ENCODE measurements around the gene POTEH. TPM values are rescaled to one million over a fixed set of nuclear protein-coding genes. Genes with fewer than 3 reads are reported as not detected.
"Not testable (repeated sequence)": the region's sequence is repeated elsewhere in the genome, so short reads cannot be mapped to it uniquely, and the experiment has no call there.

The POTEH gene
- total RNA-seq (2012; rRNA removed) = not detected in 2 replicates
- polyA plus RNA-seq (2012; rRNA removed) = not detected in 2 replicates
- polyA plus RNA-seq (2012; cell fraction: cytosol; rRNA removed) = not detected in 2 replicates
- polyA plus RNA-seq (2012; cell fraction: nucleus; rRNA removed; ENCODE audit: low replicate concordance) = not detected in 2 replicates
- Bru-seq, nascent RNA = not detected
- not detected for BruChase-seq, experiment 1, labeled RNA remaining after a 6-hour chase
- not detected for BruChase-seq, experiment 2, labeled RNA remaining after a 2-hour chase
- long read RNA-seq = 0 reads

DNA sequence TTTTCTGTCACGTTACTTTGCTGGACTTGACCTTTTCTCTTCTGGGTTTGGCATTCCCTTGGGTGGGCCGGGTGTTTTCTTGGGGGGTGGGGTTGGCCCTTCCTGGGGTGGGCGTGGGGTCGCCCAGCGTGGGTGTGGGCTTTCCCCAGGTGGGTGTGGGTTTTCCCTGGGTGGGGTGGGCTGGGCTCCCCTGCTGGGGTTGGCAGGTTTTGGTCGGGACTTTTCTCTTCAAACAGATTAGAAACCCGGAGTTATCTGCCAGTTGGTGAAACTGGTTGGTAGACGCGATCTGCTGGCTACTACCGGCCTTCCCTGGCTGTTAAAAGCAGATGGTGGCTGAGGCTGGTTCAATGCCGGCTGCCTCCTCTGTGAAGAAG lies at the start of gene POTEH:
POTEH (plus strand) TSS at position 278 of the 377 bp plus-strand sequence; CDS start at position 330, 52 bp downstream.
- H3K79me1 ChIP-seq (ENCODE audit: low read depth in 1 of 2, low read length in 2 of 2); H2BK20ac ChIP-seq (ENCODE audit: low read depth, low read length); H3K27ac ChIP-seq (ENCODE audit: insufficient read depth, low read length); H3K36me3 ChIP-seq (ENCODE audit: control insufficient read depth, insufficient read depth, low read length); H3K4me3 ChIP-seq (ENCODE audit: insufficient read depth, low read depth, low read length); BruUV-seq (replicated peaks); H3K18ac ChIP-seq (ENCODE audit: low read depth, low read length); H3K9ac ChIP-seq (ENCODE audit: low read depth, low read length); H3K23ac ChIP-seq (ENCODE audit: low read depth, low read length); H3K4me1 ChIP-seq (ENCODE audit: control insufficient read depth, insufficient read depth, low read length); POLR2A ChIA-PET (ENCODE audit: unreplicated experiment); H4K91ac ChIP-seq (ENCODE audit: insufficient read depth, low read depth, low read length); H3K56ac ChIP-seq (ENCODE audit: extremely low read depth, insufficient read depth, low read length); in situ Hi-C loops (cut with MboI; ENCODE audit: low sequenced_read_pairs); H4K5ac ChIP-seq (ENCODE audit: low read depth, low read length); DNase-seq; H3K4me2 ChIP-seq (ENCODE audit: low read depth, low read length); H3K14ac ChIP-seq (replicated peaks; ENCODE audit: low read depth, low read length); H3K4ac ChIP-seq (ENCODE audit: low read depth, low read length); H3K27me3 ChIP-seq (ENCODE audit: control insufficient read depth, insufficient read depth, low read length); H3K9me1 ChIP-seq (ENCODE audit: insufficient read depth, low read length); H4K8ac ChIP-seq (ENCODE audit: low read depth in 2 of 2, low read length in 2 of 2); dilution Hi-C loops (cut with HindIII; ENCODE audit: low sequenced_read_pairs, unreplicated experiment); H2BK5ac ChIP-seq (ENCODE audit: low read depth, low read length, poor library complexity, severe bottlenecking); CTCF ChIA-PET; H2AFZ ChIP-seq (replicated peaks; ENCODE audit: low read length, poor library complexity); ATAC-seq (ENCODE audit: low read depth); H2AK5ac ChIP-seq (ENCODE audit: low read depth, low read length); intact Hi-C loops (cut with micrococcal nuclease); H2BK120ac ChIP-seq (ENCODE audit: low read depth, low read length); H2AK9ac ChIP-seq (replicated peaks; ENCODE audit: low read depth, low read length, poor library complexity); H2BK15ac ChIP-seq (ENCODE audit: low read depth, low read length); H4K20me1 ChIP-seq (ENCODE audit: insufficient read depth, low read length); H3K9me3 ChIP-seq (ENCODE audit: control insufficient read depth, insufficient read depth, low read length): not testable (repeated sequence)
- WGBS, 2 experiments (ENCODE audit: extremely low coverage in 2 of 2, insufficient read length in 1 of 2) = no CpG with 5 or more reads among the region's 11 CpGs

DNA sequence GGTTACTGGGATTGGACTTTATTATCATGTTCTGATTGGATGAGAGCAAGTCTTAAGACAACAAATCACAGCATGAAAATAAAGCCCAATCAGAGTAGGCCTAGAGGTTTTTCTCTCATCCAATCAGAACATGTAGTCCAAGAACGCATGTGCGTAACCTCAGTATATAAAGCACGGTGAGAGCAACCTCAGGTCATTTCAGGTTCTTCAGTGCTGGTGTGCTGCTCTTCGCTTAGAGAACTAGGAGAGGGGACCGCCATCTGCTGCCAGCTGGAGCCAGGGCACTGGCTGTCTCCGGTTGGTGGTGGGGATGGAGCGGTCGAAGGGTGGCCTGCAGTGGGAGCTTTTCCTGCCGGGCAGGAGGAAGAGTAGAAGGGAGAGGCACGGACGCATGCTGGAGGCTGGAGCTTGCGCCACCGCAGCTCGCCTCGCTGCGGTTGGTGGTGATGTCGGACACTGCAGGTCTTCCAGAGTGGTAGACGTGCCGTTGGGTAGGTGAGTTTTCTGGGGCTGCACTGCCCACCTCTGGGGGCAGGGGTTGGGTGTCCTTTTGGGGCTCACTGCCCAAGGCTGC lies 47.5 kb upstream of the POTEH start:
- dilution Hi-C loops (cut with HindIII; ENCODE audit: low sequenced_read_pairs, unreplicated experiment); H3K23ac ChIP-seq (ENCODE audit: low read depth, low read length); H3K14ac ChIP-seq (replicated peaks; ENCODE audit: low read depth, low read length); H2BK5ac ChIP-seq (ENCODE audit: low read depth, low read length, poor library complexity, severe bottlenecking); H3K56ac ChIP-seq (ENCODE audit: extremely low read depth, insufficient read depth, low read length); CTCF ChIA-PET; H4K91ac ChIP-seq (ENCODE audit: insufficient read depth, low read depth, low read length); ATAC-seq (ENCODE audit: low read depth); H3K79me1 ChIP-seq (ENCODE audit: low read depth in 1 of 2, low read length in 2 of 2); H3K9me1 ChIP-seq (ENCODE audit: insufficient read depth, low read length); H2AFZ ChIP-seq (replicated peaks; ENCODE audit: low read length, poor library complexity); POLR2A ChIA-PET (ENCODE audit: unreplicated experiment); H4K5ac ChIP-seq (ENCODE audit: low read depth, low read length); H2BK15ac ChIP-seq (ENCODE audit: low read depth, low read length); H4K20me1 ChIP-seq (ENCODE audit: insufficient read depth, low read length); H3K9me3 ChIP-seq (ENCODE audit: control insufficient read depth, insufficient read depth, low read length); H3K4ac ChIP-seq (ENCODE audit: low read depth, low read length); BruUV-seq (replicated peaks); H3K4me1 ChIP-seq (ENCODE audit: control insufficient read depth, insufficient read depth, low read length); H2BK20ac ChIP-seq (ENCODE audit: low read depth, low read length); H4K8ac ChIP-seq (ENCODE audit: low read depth in 2 of 2, low read length in 2 of 2); in situ Hi-C loops (cut with MboI; ENCODE audit: low sequenced_read_pairs); H2AK9ac ChIP-seq (replicated peaks; ENCODE audit: low read depth, low read length, poor library complexity); H3K27me3 ChIP-seq (ENCODE audit: control insufficient read depth, insufficient read depth, low read length); H3K36me3 ChIP-seq (ENCODE audit: control insufficient read depth, insufficient read depth, low read length); H2BK120ac ChIP-seq (ENCODE audit: low read depth, low read length); H2AK5ac ChIP-seq (ENCODE audit: low read depth, low read length); H3K18ac ChIP-seq (ENCODE audit: low read depth, low read length); H3K9ac ChIP-seq (ENCODE audit: low read depth, low read length); H3K4me2 ChIP-seq (ENCODE audit: low read depth, low read length); DNase-seq; H3K4me3 ChIP-seq (ENCODE audit: insufficient read depth, low read depth, low read length); intact Hi-C loops (cut with micrococcal nuclease); H3K27ac ChIP-seq (ENCODE audit: insufficient read depth, low read length): not testable (repeated sequence)
- no CpG with 5 or more reads among the region's 19 CpGs for WGBS, 2 experiments (ENCODE audit: extremely low coverage in 2 of 2, insufficient read length in 1 of 2)

Measured in IMR-90 (cell line).